ENCODE measurements around the gene CLCNKB.

- 0 out of 4 replicates have a peak, but pooled peaks of 1 of the 2 experiments have one; percentile 29 for TF ChIP-seq REST (IDR thresholded peaks at IDR 0.05; ENCODE audit: insufficient read depth in 1 of 2, low read depth in 2 of 2, low read length in 1 of 2)
- TF ChIP-seq, protein P1, sequence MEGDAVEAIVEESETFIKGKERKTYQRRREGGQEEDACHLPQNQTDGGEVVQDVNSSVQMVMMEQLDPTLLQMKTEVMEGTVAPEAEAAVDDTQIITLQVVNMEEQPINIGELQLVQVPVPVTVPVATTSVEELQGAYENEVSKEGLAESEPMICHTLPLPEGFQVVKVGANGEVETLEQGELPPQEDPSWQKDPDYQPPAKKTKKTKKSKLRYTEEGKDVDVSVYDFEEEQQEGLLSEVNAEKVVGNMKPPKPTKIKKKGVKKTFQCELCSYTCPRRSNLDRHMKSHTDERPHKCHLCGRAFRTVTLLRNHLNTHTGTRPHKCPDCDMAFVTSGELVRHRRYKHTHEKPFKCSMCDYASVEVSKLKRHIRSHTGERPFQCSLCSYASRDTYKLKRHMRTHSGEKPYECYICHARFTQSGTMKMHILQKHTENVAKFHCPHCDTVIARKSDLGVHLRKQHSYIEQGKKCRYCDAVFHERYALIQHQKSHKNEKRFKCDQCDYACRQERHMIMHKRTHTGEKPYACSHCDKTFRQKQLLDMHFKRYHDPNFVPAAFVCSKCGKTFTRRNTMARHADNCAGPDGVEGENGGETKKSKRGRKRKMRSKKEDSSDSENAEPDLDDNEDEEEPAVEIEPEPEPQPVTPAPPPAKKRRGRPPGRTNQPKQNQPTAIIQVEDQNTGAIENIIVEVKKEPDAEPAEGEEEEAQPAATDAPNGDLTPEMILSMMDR (IDR thresholded peaks at IDR 0.05) = peak; percentile 100
- TF ChIP-seq POLR2AphosphoS5 (IDR thresholded peaks at IDR 0.05; ENCODE audit: low read depth, low read length) = no peak
These were observed 12.3 kb downstream of the CLCNKB start for GRCh38 chr1:16055613-16056520.
